GM18951 (cell line): ENCODE results near the gene HSPA12A.

Experiments
- POLR2A ChIP-seq: IDR thresholded peaks from 4 replicates; pipeline ENCODE4 v1.6.1; 2011; ENCODE audit warnings: mild to moderate bottlenecking; ENCODE audit not compliant: insufficient read length, insufficient read depth; ENCODE audit errors: extremely low read depth
- in situ Hi-C: fragments of 300-500 bp; cut with MboI; formaldehyde crosslinking; loops from one replicate; pipeline ENCODE4 v1.12.0; 2022; ENCODE audit warnings: low sequenced_read_pairs, mixed read lengths, inconsistent platforms; ENCODE audit not compliant: unreplicated experiment

The HSPA12A gene

DNA sequence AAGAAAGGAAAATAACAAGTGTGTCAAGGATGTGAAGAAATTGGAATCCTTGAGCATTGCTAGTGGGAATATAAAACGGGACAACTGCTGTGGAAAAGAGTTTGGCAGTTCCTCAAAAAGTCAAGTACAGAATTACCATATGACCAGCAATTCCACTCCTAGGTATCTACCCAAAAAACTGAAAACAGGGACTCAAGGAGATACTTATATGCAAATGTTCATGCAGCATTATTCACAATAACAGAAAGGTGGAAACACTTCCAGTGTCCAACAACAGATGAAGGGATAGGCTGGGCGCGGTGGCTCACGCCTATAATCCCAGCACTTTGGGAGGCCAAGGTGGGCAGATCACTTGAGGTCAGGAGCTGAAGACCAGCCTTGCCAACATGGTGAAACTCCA lies 33.5 kb downstream of the HSPA12A start:
- TF ChIP-seq POLR2A, result no peak
- in situ Hi-C loops, result no loop called here

GRCh38 chr10:116708391-116708821 lies 34.0 kb downstream of the HSPA12A start:
- no peak for TF ChIP-seq POLR2A
- in situ Hi-C loops, result no loop called here

GRCh38 chr10:116707981-116708380 lies 34.4 kb downstream of the HSPA12A start:
- in situ Hi-C loops, result no loop called here
- TF ChIP-seq POLR2A, result no peak

DNA sequence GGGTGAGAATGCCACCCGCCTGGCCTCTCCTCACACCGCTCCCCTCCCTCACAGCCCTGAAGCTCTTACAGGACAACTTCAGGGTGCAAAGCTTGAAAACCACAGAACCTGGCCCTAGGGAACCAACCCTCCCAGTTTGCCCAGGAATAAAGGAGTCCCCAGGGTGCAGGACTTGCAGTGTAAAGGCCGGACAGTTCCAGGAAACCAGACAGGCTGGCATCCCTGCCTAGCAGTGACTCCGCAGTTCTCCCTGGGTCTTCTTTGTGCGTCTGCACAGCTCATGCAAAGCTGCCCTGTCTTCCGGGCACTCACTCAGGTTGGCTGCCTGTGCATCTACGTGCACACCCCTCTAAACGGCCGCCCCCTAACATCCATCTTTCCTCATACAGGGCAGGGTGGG lies 36.1 kb downstream of the HSPA12A start:
- in situ Hi-C loops, result no loop called here
- no peak for TF ChIP-seq POLR2A

DNA sequence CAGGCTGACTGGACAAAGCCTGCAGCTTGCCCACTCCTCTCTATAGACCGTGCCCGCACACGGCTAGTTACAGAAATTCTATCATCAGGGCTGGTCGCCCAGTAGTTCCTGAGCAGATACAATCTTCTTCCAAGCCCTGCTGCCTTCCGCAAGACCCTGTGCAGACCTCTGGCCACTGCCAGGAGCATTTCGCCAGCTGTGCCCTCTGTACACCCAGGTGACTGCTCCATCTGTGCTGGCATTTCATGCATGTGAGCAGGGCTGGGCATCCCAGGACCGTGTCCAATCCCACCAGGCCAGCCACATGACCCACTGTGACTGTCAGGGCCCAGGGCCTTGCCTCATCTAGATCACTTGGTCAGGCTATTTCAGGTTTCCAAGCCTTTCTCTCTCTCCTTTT lies 36.9 kb downstream of the HSPA12A start:
- no peak for TF ChIP-seq POLR2A
- in situ Hi-C loops, result no loop called here

GRCh38 chr10:116704926-116705325 lies 37.4 kb downstream of the HSPA12A start:
- in situ Hi-C loops, result no loop called here

GRCh38 chr10:116702165-116702564 lies 40.2 kb downstream of the HSPA12A start:
- no peak for TF ChIP-seq POLR2A
- in situ Hi-C loops, result no loop called here

More at GRCh38 chr10:116704926-116705325, 37.4 kb downstream of the HSPA12A start:
- TF ChIP-seq POLR2A, result no peak

GRCh38 chr10:116699471-116700150 lies 42.8 kb downstream of the HSPA12A start:
- TF ChIP-seq POLR2A, result no peak
- in situ Hi-C loops, result no loop called here

DNA sequence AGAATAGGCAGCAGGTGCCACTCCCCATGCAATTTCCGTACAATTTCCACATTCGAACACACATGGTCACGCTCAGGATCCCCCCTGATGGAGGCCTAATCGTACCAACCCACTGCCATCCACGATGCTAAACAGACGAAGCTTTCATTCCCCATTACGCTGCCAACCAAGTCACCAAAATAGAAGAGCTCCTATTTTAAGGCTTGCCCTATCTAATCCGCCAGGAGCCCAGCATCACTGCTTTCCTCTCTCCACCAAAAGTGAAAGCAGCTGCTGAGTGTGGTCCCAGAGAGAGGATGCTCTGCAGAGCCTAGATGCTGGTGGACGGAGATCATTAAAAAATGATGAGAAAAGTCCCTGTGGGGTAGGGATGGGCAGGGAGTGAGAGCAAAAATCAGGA lies 43.3 kb downstream of the HSPA12A start:
- in situ Hi-C loops, result no loop called here
- TF ChIP-seq POLR2A, result no peak

DNA sequence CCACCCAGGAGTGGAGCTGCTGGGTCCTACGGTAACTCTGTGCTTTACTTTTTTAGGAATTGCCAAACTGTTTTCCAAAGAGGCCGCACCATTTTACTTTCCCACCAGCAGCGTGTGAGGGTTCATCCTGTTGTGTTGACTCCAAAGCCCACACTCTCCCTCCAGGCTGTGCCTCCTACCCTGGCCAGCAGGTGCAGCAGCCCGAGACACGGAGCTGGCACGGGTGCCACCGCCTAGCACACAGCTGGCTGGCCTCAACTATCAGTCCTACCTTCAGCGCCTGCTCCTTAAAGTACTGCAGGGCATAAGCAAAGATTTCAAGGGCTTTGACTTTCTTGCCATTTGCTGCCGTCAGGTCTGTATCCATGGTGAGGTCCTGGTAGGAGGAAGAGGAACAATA lies 44.0 kb downstream of the HSPA12A start:
- TF ChIP-seq POLR2A, result no peak
- in situ Hi-C loops, result no loop called here

DNA sequence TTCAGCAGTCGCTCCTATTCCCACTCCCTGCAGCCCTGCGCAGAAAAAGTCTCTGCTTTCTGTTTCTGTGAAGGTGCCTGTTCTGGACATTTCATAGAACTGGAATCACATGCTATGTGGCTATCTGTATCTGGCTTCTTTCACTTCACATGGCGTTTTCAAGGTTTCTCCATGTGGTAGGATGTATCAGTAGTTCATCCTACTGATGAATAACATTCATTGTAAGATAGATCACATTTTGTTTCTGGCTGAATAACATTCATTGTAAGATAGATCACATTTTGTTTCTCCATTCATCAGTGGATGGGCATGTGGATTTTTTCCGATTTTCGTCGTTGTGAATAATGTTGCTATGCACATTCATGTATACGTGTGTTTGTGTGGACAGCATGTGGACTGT lies 44.5 kb downstream of the HSPA12A start:
- no peak for TF ChIP-seq POLR2A
- in situ Hi-C loops, result no loop called here

DNA sequence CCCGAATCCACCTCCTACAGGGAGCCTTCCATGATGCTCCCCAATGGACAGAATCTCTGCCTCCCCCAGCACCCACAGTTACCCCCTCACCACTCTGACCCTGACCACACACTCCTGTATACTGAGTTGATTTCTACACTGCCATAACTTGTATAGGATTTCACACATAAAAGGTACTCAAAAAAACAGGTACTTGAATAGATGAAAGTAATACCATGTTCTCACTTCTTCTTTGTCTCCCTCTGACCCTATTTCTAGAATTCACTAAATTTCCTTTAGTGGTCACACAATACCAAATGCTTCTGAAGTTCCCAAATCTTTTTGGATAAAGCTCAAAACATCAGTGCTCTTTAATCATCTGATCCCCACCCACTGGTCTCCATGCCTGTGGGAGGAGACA lies 45.4 kb downstream of the HSPA12A start:
- no peak for TF ChIP-seq POLR2A
- in situ Hi-C loops, result no loop called here

DNA sequence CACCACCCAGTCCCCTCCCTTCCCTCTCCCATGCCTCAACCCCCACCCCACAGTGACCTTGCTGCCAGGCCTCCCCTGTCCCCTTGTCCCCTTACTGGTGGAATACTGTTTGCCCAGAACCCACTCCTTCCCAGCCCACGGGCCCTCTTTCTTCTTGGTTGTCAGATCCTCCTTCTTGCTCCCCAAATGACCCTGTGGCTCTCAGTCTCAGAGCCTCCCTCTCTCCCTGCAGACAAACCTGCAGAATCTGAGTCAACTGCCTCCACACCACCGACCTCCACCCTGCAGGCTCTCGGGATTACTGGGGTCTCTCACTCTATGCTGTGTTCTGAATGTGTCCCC lies 47.5 kb downstream of the HSPA12A start:
- no peak for TF ChIP-seq POLR2A
- in situ Hi-C loops, result no loop called here

GRCh38 chr10:116694243-116694926 lies 48.0 kb downstream of the HSPA12A start:
- TF ChIP-seq POLR2A, result no peak
- in situ Hi-C loops, result no loop called here
